HG02981 (cell line): Measurements from ENCODE around the gene TMEM131.
"Not testable (repeated sequence)": the region's sequence is repeated elsewhere in the genome, so short reads cannot be mapped to it uniquely, and the experiment has no call there.

Source experiments
- ATAC-seq: cut with Tn5 transposase; IDR thresholded peaks from one replicate; pipeline ENCODE4 v1.9.1; 2021; ENCODE audit warnings: mild to moderate bottlenecking, moderate library complexity; ENCODE audit not compliant: unreplicated experiment

The TMEM131 gene

DNA sequence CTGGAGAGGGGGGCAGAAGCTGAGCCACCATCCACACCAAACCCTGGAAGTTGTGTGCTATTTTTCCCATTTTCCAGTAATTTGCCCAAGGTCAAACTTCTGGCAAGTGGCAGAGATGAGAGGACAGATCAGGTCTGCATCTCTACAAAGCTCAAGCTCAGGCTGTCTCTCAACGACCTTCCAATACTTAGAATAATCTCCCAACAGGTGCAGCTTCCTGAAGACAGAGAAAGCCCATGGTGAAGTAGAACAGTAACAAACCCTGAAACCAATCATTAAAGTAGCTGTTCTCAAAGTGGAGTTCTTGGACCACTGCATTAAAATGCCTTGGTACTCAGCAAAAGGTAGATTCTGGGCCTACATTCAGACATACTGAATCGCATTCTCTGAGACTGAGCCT is 37.6 kb downstream of the TMEM131 start:
- no peak for ATAC-seq

DNA sequence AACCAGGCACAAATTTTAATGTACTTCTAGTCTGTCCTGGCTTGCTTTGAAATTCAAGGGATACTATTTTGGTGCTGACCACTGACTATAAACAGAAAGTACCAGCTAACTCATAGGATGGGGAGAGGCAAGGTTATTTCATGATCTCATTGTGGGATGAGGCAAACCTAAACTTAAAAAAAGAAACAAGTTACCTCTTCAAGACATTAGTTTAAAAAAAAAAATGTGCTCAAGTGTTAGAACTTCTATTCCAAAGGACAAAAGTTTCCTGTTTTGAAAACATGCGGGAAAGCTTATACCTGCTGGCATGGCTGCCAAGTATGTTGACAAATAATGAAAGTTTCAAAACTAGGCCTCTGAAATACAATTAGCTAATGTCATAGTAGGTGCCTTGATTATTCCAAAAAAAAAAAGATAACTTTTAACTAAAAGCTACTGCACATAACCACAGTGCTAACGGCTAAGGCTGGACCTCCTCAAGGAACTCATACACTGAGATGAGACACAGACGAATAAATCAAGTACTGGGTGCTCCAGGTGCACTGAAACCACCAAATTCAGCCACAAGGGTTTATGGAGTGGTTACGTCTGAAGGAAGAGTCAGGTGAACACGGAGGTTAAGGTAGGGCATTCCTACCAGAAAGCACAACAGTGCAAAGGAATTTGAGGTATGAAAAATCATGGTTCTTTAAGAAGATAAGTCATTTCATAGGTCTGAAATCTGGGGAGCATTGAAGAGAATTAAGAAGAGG is 38.1 kb downstream of the TMEM131 start:
- no peak for ATAC-seq

DNA sequence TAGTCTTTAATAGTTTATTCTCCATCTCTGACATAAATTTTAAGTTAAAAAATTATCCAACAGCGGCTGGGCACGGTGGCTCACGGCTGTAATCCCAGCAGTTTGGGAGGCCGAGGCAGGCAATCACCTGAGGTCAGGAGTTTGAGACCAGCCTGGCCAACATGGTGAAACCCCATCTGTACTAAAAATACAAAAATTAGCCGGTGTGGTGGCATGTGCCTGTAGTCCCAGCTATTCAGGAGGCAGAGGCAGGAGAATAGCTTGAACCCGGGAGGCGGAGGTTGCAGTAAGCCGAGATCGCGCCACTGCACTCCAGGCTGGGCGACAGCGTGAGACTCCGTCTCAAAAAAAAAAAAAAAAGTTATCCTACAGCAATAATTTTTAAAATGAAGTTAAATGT is 39.0 kb downstream of the TMEM131 start:
- not testable (repeated sequence) for ATAC-seq

DNA sequence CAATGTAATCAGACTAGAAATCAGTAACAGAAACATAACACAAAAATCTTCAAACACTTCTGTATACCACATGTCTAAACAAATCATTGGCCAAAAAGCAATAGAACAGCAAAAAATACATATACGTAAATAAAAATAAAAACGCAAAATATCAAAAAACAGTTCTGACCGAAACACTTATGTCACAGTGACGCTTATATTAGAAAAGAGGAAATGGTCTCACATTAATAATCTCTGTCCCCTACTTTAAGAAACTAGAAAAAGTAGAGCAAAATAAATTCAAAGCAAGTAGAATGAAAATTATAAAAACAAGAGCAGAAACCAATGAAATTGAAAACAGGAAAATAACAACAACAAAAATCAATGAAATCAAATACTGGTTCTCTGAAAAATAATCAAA is 41.9 kb downstream of the TMEM131 start:
- ATAC-seq = no peak

DNA sequence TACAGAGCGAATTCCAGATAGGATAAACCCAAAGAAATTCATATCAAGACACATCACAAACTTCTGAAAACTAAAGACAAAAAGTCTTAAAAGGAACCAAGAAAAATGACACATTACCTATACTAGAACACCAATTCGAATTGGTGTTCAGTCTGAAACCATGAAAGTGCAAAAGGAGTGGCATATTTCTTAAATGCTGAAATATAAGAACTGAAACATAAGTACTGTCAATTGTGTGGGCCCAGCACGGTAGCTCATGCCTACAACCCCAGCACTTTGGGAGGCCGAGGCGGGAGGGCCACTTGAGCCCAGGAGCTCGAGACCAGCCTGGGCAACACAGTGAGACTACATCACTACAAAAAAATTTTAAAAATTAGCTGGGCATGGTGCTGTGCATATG is 43.4 kb downstream of the TMEM131 start:
- ATAC-seq = no peak

DNA sequence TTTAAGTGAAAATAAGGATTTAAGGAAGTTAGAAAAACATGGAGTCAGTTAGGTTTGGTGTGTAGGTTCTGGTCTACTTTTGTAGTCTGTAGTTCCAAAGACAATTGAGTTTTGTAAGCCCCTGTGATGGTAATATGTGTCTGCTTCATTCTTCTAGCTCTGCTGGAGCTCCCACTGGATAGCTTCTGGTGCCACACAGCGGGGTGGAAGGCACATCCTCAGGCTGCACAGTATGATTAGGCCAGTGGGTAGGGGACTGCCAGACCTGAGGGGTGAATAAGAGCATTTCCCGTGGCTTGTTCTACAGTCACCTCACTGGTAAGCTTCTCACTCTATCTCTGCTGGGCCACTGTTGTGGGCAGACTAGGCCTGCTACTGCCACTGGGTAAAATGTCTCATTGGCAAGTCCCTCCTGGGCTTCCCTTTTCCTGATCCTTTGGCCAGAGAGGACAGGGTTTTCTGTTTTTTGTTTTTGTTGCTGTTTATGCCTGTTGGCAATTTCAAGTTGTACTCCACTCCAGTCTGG is 44.5 kb downstream of the TMEM131 start:
- ATAC-seq = no peak

DNA sequence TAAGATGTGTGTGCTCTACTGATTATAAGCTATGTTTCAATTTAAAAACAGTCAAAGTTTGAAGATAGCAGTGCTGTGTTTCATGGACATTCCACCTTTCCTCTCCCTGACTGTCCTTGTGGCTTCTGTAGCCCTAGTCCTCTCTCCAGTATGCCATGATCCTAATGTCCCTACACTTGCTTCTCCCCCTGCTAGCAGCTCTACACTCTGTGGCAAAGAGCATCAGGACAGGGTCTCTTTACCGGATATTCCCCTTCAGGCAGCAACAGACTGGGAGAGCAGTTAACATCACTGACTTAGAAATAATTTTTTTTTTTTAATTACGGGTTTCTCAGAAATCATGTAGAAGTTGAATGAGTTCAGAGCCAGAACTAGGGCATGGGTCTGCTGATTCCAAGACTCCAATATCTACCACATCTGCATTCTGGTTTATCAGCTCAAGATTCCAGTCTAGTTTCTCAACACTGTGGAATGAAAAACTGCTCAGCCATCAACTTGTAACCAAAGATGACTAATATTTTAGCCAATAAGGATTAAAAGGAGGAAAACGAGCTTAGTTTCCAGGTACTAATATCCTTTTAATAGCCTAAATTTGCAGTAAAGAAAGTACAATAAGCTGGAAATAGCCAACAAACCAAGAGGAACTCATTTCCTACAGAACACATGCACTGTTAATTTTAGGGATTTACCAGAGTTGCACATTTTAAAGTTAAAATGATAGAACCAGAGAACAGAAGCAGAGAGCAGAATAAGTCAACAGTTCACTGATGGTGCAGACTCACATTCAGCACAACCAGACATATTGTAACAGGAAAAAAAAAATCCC is 45.2 kb downstream of the TMEM131 start:
- no peak for ATAC-seq

DNA sequence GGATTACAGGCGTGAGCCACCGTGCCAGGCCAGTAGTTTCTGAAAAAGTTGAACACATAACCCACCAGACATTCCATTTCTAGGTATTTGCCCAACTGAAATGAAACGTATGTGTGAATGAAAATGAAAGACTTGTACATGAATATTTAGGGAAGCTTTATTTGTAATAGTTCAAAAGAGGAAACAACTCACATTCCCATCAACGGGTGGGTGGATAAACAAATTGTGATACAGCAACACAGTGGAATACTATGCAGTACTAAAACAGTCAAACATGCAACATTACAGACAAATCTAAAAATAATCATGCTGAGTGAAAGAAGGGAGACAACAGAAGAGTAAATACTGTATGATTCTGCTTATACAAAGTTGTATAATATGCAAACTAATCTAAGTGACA is 46.8 kb downstream of the TMEM131 start:
- ATAC-seq = no peak

DNA sequence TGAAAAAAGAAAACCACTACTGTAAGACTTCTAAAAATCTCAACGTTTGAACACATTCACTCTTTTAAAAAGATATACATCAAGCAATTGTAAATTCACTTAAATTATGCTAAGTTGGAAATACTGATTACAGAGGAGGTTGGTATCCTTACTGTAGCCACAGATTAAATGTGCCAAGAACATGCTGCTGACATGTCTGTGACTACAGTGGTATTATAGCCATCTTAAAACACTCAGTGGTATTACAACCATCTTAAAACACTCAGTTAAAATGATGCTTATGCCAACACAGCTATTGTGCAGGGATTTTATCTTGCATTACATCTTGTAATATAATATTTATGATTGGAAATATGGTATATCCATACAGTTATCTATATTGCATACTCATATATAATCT is 50.0 kb downstream of the TMEM131 start:
- no peak for ATAC-seq

DNA sequence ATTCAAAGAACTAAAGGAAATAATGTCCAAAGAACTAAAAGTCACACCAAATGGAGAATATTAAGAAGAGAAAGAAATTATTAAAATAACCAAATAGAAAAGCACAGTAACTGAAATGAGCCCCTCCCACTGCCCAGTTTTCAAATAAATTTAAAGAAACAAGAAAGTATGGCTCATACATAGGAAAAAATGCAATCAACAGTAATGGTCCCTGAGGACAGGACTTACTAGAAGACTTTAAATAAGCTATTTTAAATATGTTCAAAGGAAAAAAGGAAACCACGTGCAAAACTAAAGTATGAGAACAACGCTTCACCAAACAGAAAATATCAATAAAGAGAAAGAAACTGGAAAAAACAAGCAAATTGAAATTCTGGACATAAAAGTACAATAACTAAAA is 58.9 kb downstream of the TMEM131 start:
- no peak for ATAC-seq

DNA sequence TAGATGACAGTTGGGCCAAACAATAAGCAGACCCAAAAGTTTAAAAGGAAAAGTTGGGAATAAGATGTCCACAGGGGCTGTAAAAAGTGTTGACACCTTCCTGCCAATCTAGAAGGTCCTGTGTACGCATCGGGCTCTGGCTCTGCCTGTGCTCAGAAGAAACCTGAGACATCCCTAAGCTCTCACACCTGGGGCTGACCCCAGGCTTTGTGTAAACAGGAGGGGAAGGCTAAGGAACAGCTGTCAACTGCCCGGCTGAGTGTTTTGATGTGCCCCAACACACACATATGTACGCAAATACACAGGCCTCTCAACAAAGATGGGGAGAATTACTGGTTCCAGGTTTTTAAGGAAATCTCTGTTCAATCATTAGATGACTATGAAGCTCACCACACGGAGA is 59.5 kb downstream of the TMEM131 start:
- ATAC-seq = no peak

DNA sequence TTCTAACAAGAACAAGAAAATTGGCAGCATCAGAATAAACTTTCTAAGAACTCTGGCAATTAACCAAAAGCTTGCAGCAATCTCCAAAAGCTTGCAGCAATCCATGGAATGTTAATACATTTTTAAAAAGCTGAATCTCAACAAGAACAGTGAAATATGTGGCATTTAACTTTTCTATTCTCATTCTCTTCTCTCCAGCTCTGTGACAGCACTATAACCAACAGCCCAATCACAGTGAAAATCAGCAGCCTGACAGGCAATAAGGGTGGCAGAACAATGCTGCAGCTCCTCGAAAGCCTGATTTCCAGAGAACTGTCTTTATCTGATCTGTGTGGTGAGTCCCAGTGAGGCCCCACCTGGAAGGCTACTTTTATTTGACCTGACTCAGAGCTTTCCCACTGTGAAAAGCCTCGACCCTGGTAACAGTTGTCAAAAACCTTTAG is 60.0 kb downstream of the TMEM131 start:
- ATAC-seq = no peak

DNA sequence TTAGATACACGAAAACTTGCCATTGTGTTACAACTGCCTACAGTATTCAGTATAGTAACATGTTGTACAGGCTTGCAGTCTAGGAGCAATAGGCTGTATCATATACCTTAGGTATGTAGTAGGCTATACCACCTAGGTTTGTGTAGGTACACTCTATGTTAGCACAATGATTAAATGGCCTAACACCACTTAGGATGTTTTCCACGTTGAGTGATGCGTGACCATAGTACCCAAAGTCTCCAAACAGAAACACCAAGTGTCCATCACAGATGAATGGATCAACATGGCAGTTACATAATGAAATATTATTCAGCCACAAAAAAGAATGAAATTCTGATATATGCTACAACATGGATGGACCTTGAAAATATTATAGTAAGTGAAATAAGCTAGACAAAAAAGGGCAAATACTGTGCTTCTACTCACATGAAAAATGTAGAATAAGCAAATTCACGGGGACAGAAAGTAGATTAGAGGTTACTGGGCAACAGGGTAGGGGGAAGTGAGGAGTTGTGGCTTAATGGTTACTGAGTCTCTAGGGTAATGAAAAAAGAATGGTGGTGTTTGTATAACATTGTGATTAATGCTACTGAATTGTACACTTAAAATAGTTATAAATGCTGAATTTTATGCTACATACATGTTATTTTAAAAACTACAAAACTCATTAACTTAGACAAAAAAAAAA is 62.6 kb downstream of the TMEM131 start:
- peak; percentile 71 for ATAC-seq

DNA sequence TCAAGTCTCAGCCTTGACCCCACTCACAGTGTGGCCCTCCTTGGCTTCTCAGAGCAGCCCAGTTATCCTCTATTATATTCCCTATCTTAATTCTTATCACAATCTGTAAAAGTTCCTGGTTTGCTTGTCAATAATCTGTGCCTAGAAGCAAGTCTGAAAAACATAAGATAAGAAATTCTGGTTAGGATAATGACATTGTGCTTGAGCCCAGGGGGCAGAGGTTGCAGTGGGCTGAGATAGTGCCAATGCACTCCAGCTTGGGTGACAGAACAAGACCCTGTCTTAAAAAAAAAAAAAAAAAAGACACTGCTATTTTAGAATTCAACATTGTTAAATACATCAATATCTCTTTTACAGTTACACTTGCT is 63.9 kb downstream of the TMEM131 start:
- ATAC-seq = no peak

DNA sequence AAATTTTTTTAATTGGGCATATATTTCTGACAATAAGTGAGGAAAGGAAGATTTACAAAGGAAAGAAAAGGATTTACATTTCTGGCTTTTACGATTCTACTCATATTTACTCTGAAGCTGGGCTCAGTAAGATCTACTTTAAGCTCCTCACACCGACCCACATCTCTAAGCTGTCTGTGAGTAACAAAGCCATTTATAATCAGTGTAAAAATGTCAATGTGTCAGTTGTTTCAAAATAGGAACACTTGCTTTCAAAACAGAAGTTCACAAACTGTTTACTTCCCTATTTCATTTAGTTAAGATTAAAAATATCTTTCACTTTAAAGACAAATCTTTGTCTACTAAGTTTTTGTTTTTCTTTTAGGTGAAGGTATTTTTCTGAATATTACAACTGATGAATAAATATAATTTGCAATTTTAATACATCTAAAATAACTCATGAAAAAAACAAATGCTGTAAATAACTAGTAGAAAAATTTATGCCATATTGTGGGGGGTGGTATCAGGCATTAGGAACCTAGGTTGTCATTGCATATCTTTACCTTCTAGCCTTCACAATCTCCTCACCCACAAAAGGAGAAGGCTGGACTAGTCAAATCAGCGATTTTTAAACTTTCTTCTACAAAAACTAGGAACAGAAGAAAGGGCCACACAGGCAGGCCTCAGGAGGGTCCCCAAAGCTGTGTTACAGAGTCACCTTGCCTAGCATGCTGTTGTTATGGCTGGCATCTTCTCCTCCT is 64.5 kb downstream of the TMEM131 start:
- no peak for ATAC-seq

DNA sequence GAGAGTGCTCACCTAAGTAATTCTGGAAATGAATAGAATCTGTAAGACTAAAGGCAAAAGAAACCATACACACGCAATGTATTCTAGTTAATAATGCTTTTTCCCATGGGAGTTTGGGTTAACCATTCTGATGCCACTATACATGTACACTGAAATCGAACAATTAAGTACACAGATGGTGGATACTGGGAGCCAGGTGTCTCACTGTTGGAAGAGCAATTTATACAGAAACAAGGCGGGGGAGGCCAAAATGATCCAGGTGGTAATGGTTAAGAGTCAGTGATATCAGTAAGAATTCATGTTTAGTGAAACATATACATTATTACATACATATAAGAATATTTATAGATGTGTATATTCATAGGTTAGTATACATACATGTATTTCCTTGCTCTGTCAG is 67.2 kb downstream of the TMEM131 start:
- no peak for ATAC-seq

DNA sequence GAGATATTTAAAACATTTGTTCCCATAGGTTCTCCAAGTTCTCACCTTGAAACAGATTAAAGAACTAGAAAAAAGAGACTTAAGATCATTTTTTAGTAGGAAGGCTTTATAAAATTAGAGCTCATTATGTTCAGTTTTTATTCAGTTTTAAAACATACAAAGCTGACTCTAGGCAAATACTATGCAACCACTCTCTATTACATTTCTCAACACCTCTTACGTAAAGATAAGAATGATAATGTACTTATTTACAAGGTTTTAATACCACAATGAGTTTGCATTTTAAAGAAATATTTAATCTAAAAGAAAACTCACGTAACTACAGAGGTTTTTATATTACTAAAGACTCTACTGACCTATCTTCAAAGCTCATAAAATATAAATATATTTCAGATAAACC is 68.8 kb downstream of the TMEM131 start:
- ATAC-seq = no peak

DNA sequence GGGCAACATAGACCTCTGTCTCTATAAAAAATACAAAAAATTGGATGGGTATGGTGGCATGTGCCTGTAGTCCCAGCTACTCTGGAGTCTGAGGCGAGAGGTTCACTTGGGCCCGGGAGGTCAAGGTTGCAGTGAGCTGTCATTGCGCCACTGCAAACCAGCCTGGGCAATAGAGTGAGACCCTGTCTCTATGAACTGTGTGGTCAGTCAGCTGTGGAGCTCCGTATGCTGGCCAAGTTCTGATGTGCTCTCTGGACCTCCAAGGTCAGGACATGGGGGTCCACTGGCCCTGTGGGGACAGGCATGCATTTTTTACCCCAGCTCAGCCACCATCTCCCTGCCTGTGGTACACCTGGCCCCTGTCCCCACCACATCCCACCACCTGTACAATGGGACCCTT is 71.6 kb downstream of the TMEM131 start:
- no peak for ATAC-seq

DNA sequence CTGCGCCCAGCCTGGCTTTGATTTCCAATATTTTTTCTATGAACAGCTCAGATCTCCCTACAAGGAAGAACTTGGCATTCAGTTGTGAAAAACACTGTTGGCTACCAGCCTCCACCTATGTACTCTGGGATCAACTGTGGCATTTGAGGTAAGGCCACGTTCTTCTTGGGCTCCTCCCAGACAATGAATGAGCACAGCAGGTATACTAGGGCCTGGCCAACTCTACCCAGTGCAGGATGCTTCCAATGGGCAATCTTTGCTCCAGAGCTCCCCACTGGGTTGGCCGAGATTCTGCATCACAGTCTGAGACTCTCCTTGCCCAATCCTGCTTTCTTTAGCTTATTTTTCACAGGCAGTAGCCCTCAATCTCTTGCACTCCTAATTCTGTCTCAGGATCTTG is 75.9 kb downstream of the TMEM131 start:
- ATAC-seq = no peak

DNA sequence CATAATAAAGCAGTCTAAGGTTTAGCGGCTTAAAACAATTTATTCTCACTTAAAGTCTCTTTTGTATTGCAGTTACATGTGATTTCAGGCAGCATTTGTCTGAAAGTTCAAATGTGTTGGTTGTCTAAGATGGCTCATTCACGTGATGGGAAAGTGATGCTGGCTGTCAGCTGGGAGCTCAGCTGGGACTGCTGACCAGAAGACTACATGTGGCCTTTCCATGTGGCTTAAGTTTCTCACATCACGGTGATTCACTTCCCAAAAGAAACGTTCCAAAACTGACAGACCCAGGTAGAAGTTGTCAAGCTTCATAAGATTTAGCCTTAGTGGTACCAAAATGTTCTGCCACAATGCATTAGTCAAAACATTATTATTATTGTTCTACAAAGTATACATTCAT is 76.9 kb downstream of the TMEM131 start:
- no peak for ATAC-seq

DNA sequence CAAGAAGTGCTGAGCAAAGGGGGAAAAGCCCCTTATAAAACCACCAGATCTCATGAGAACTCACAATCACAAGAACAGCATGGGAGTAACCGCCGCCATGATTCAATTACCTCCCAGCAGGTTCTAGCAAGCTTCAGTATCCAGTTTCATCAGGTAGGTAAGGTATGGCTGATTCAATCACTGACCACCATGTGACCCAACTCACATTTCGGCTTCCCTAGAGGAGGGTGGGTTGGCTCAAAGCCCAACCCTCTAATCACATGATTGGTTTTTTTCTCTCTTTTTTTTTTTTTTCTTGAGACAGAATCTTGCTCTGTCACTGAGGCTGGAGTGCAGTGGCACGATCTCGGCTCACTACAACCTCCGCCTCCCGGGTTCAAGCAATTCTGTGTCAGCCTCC is 78.1 kb downstream of the TMEM131 start:
- not testable (repeated sequence) for ATAC-seq
